Measurements from ENCODE around the gene ZDHHC8.
A peak's percentile ranks its signal among the peaks of the same experiment; 100 is the strongest.

ZDHHC8 gene
- long read RNA-seq, result 0 reads

- no peak for DNase-seq (ENCODE audit: low read depth in 1 of 2, low spot score in 1 of 2)
- no peak within 1 kb of the TSS for H3K27ac ChIP-seq (replicated peaks)
- no peak for TF ChIP-seq CTCF (IDR thresholded peaks at IDR 0.05; ENCODE audit: insufficient read depth, low read length)
- TF ChIP-seq REST (IDR thresholded peaks at IDR 0.05; ENCODE audit: insufficient replicate concordance, low read depth), result no peak
- TF ChIP-seq GABPA (IDR thresholded peaks at IDR 0.05; ENCODE audit: low read depth), result no peak
- no peak for TF ChIP-seq POLR2AphosphoS5 (IDR thresholded peaks at IDR 0.05; ENCODE audit: low read depth)
- TF ChIP-seq SPI1 (IDR thresholded peaks at IDR 0.05; ENCODE audit: borderline replicate concordance, low read depth), result no peak
Observed at GRCh38 chr22:20131597-20131858, at the start of gene ZDHHC8. Gene ZDHHC8 (plus strand): TSS chr22:20131804. CDS start chr22:20131948, 144 bp downstream.

GRCh38 chr22:20083157-20083890 is 48.3 kb upstream of the ZDHHC8 start:
- H3K27ac ChIP-seq (replicated peaks), result no peak overlapping the region
- no peak overlapping the region for H3K4me3 ChIP-seq (replicated peaks; ENCODE audit: insufficient read depth, low read length)
- no peak for DNase-seq (ENCODE audit: low read depth in 1 of 2, low spot score in 1 of 2)
- no peak for TF ChIP-seq SPI1 (IDR thresholded peaks at IDR 0.05; ENCODE audit: borderline replicate concordance, low read depth)
- no peak for TF ChIP-seq GABPA (IDR thresholded peaks at IDR 0.05; ENCODE audit: low read depth)
- TF ChIP-seq POLR2AphosphoS5 (IDR thresholded peaks at IDR 0.05; ENCODE audit: low read depth), result no peak
- TF ChIP-seq REST (IDR thresholded peaks at IDR 0.05; ENCODE audit: insufficient replicate concordance, low read depth), result no peak
- TF ChIP-seq CTCF (IDR thresholded peaks at IDR 0.05; ENCODE audit: insufficient read depth, low read length), result no peak
- H3K27me3 ChIP-seq (ENCODE audit: insufficient read depth, poor library complexity, severe bottlenecking), result no peaks in the 10 kb centered on the region

More at GRCh38 chr22:20131597-20131858, at the start of gene ZDHHC8:
- H3K27me3 ChIP-seq (ENCODE audit: insufficient read depth, poor library complexity, severe bottlenecking), result peaks cover 21% of the 10 kb centered on the region
- peak within 1 kb of the TSS; percentile 30 for H3K4me3 ChIP-seq (replicated peaks; ENCODE audit: insufficient read depth, low read length)

- no peak overlapping the region for H3K4me3 ChIP-seq (replicated peaks; ENCODE audit: insufficient read depth, low read length)
- no peak overlapping the region for H3K27ac ChIP-seq (replicated peaks)
- no peak for TF ChIP-seq CTCF (IDR thresholded peaks at IDR 0.05; ENCODE audit: insufficient read depth, low read length)
- TF ChIP-seq SPI1 (IDR thresholded peaks at IDR 0.05; ENCODE audit: borderline replicate concordance, low read depth), result no peak
- no peak for TF ChIP-seq GABPA (IDR thresholded peaks at IDR 0.05; ENCODE audit: low read depth)
- TF ChIP-seq POLR2AphosphoS5 (IDR thresholded peaks at IDR 0.05; ENCODE audit: low read depth), result no peak
- no peak for TF ChIP-seq REST (IDR thresholded peaks at IDR 0.05; ENCODE audit: insufficient replicate concordance, low read depth)
- no peak for DNase-seq (ENCODE audit: low read depth in 1 of 2, low spot score in 1 of 2)
- H3K27me3 ChIP-seq (ENCODE audit: insufficient read depth, poor library complexity, severe bottlenecking), result no peaks in the 10 kb centered on the region
Observed at GRCh38 chr22:20083891-20084546, 47.6 kb upstream of the ZDHHC8 start.

All from HL-60 (cell line).